GM23338 (cell line): ENCODE data around the gene BICDL1. TPM values are rescaled to one million over a fixed set of nuclear protein-coding genes. Genes with fewer than 3 reads are reported as not detected.

Experiments used
- ATAC-seq: fragments of 200-7000 bp; cut with Tn5 transposase; 3 replicates; pipeline ENCODE4 v1.9.1; 2020
- DNase-seq: peaks from one replicate; pipeline ENCODE4 v3.0.0-alpha.2; 2015; ENCODE audit warnings: low spot score
- H2AFZ ChIP-seq: fragments of 200-600 bp; sonication (generic); 2 replicates; pipeline ENCODE4 v1.8.0; 2016; ENCODE audit warnings: antibody characterized with exemption, mild to moderate bottlenecking, moderate library complexity
- H3F3A ChIP-seq: fragments of 200-600 bp; sonication (generic); replicated peaks from 2 replicates; pipeline ENCODE4 v1.8.0; 2017; ENCODE audit warnings: antibody characterized with exemption, mixed run types, low read depth
- H3K27ac ChIP-seq: fragments of 200-600 bp; sonication (generic); 2 replicates; pipeline ENCODE4 v1.6.1; 2016; ENCODE audit warnings: low read depth
- H3K27me3 ChIP-seq: fragments of 200-600 bp; sonication (generic); 2 replicates; pipeline ENCODE4 v1.8.0; 2016; ENCODE audit warnings: mild to moderate bottlenecking, mixed run types, moderate library complexity; ENCODE audit not compliant: insufficient read depth
- H3K36me3 ChIP-seq: fragments of 200-600 bp; sonication (generic); 2 replicates; pipeline ENCODE4 v1.8.0; 2016; ENCODE audit warnings: mild to moderate bottlenecking; ENCODE audit not compliant: insufficient read depth
- H3K4me1 ChIP-seq: fragments of 200-600 bp; sonication (generic); 2 replicates; pipeline ENCODE4 v1.8.0; 2016; ENCODE audit warnings: mild to moderate bottlenecking, moderate library complexity; ENCODE audit not compliant: insufficient read depth
- H3K4me2 ChIP-seq: fragments of 200-600 bp; sonication (generic); 2 replicates; pipeline ENCODE4 v1.7.1; 2017; ENCODE audit warnings: mixed run types
- H3K4me3 ChIP-seq: fragments of 200-600 bp; sonication (generic); 2 replicates; pipeline ENCODE4 v1.6.1; 2016; ENCODE audit warnings: mixed run types
- H3K79me2 ChIP-seq: fragments of 200-600 bp; sonication (generic); replicated peaks from 2 replicates; pipeline ENCODE4 v1.8.0; 2017; ENCODE audit warnings: mild to moderate bottlenecking; ENCODE audit not compliant: insufficient read depth
- H3K9me2 ChIP-seq: fragments of 200-600 bp; sonication (generic); 2 replicates; pipeline ENCODE4 v1.8.0; 2017; ENCODE audit not compliant: insufficient read depth
- H4K20me1 ChIP-seq: fragments of 200-600 bp; sonication (generic); replicated peaks from 2 replicates; pipeline ENCODE4 v1.8.0; 2017; ENCODE audit warnings: mild to moderate bottlenecking; ENCODE audit not compliant: insufficient read depth
- H3K27ac Mint-ChIP-seq: 2 replicates; pipeline ENCODE4 v1.8.0; 2020; ENCODE audit warnings: inconsistent platforms, mild to moderate bottlenecking, moderate library complexity, mixed read lengths
- H3K27me3 Mint-ChIP-seq: 3 replicates; pipeline ENCODE4 v1.8.0; 2022; ENCODE audit warnings: low read depth, mild to moderate bottlenecking, moderate library complexity, mixed read lengths, inconsistent platforms; ENCODE audit not compliant: insufficient read depth, poor library complexity
- H3K36me3 Mint-ChIP-seq: 3 replicates; pipeline ENCODE4 v1.8.0; 2021; ENCODE audit warnings: low read depth, mild to moderate bottlenecking, inconsistent platforms, moderate library complexity, mixed read lengths
- H3K4me1 Mint-ChIP-seq: 3 replicates; pipeline ENCODE4 v1.8.0; 2020; ENCODE audit warnings: mild to moderate bottlenecking, inconsistent platforms, mixed read lengths
- H3K4me3 Mint-ChIP-seq: 3 replicates; pipeline ENCODE4 v1.8.0; 2021; ENCODE audit warnings: moderate library complexity, mild to moderate bottlenecking, inconsistent platforms, mixed read lengths
- H3K9me3 Mint-ChIP-seq: 3 replicates; pipeline ENCODE4 v1.8.0; 2020; ENCODE audit warnings: moderate library complexity, mild to moderate bottlenecking, inconsistent platforms, mixed read lengths
- CREB1 ChIP-seq: fragments of 250-450 bp; sonication (Bioruptor Pico); IDR thresholded peaks from 2 replicates; pipeline ENCODE4 v1.5.0; 2020; ENCODE audit warnings: low read depth, mild to moderate bottlenecking, moderate library complexity
- CTCF ChIP-seq, 2 experiments: fragments of 200-600 bp in 1 of 2; sonication (generic) in 1 of 2; conservative IDR thresholded peaks; 2 replicates each; pipeline versions ENCODE4 v1.5.1 to v1.6.1; 2016 to 2017; ENCODE audit warnings: antibody characterized with exemption in 2 of 2, low read depth in 2 of 2, mild to moderate bottlenecking in 2 of 2, moderate library complexity in 1 of 2
- ETS1 ChIP-seq: IDR thresholded peaks from 2 replicates; pipeline ENCODE4 v1.6.1; 2016; ENCODE audit warnings: antibody characterized with exemption
- EZH2 ChIP-seq: fragments of 200-600 bp; sonication (generic); IDR thresholded peaks from one replicate; pipeline ENCODE4 v1.8.0; 2017; ENCODE audit warnings: antibody characterized with exemption, mild to moderate bottlenecking, low read depth; ENCODE audit not compliant: unreplicated experiment
- EZH2phosphoT487 ChIP-seq: fragments of 200-600 bp; sonication (generic); IDR thresholded peaks from one replicate; pipeline ENCODE4 v1.8.1; 2018; ENCODE audit warnings: antibody characterized with exemption; ENCODE audit not compliant: unreplicated experiment
- JUNB ChIP-seq: IDR thresholded peaks from one replicate; pipeline ENCODE4 v1.6.1; 2016; ENCODE audit warnings: antibody characterized with exemption; ENCODE audit not compliant: unreplicated experiment
- NANOG ChIP-seq: IDR thresholded peaks from 2 replicates; pipeline ENCODE4 v1.6.1; 2016; ENCODE audit warnings: antibody characterized with exemption, borderline replicate concordance
- POLR2AphosphoS5 ChIP-seq: IDR thresholded peaks from 2 replicates; pipeline ENCODE4 v1.6.1; 2016; ENCODE audit warnings: antibody characterized with exemption, low read depth
- REST ChIP-seq: IDR thresholded peaks from one replicate; pipeline ENCODE4 v1.6.1; 2018; ENCODE audit warnings: antibody characterized with exemption; ENCODE audit not compliant: unreplicated experiment
- STAT1 ChIP-seq: IDR thresholded peaks from one replicate; pipeline ENCODE4 v1.6.1; 2016; ENCODE audit warnings: antibody characterized with exemption; ENCODE audit not compliant: unreplicated experiment
- ZNF114 ChIP-seq: fragments of 250-450 bp; sonication (Bioruptor Pico); IDR thresholded peaks from 2 replicates; pipeline ENCODE4 v1.5.0; 2020; ENCODE audit warnings: mild to moderate bottlenecking, moderate library complexity
- ZNF331 ChIP-seq: fragments of 250-450 bp; sonication (Bioruptor Pico); IDR thresholded peaks from 2 replicates; pipeline ENCODE4 v1.5.0; 2020; ENCODE audit warnings: low read depth, mild to moderate bottlenecking, moderate library complexity
- ZNF462 ChIP-seq: fragments of 250-450 bp; sonication (Bioruptor Pico); IDR thresholded peaks from 2 replicates; pipeline ENCODE4 v1.5.0; 2020; ENCODE audit warnings: mild to moderate bottlenecking, moderate library complexity
- polyA plus RNA-seq: library from polyadenylated mRNA; unstranded; fragments of >200 nt; fragmentation: Nextera tagmentation; extraction: Ambion mirVana; gene quantifications from 2 replicates; pipeline ENCODE4 v1.2.1, GENCODE V29; 2016
- total RNA-seq: library from RNA; depleted of rRNA; stranded (reverse); fragments of >200 nt; shearing (Covaris generic); gene quantifications from 2 replicates; pipeline ENCODE4 v1.2.3, GENCODE V29; 2014

The BICDL1 gene
- total and polyA plus RNA-seq, 2 experiments from 2014 or later: 14.0 to 25.7 TPM

GRCh38 chr12:119949145-119949544 lies 39.9 kb upstream of the BICDL1 start:
- H3K79me2 ChIP-seq: no peaks in the 10 kb centered on the region
- H3K4me3 ChIP-seq: no peak overlapping the region
- H3K27ac ChIP-seq: no peak overlapping the region
- no peaks in the 10 kb centered on the region for H4K20me1 ChIP-seq
- TF ChIP-seq CREB1 (CRISPR knock-in tag) (no peak), ETS1 (no peak), ZNF462 (CRISPR knock-in tag) (no peak), JUNB (no peak), NANOG (no peak), ZNF114 (CRISPR knock-in tag) (no peak), STAT1 (no peak), ZNF331 (CRISPR knock-in tag) (no peak), CTCF (conservative IDR thresholded peaks at IDR 0.05; ENCODE audit: low read depth in 2 of 2) (no peak), POLR2AphosphoS5 (no peak), EZH2 (no peak), REST (no peak), EZH2phosphoT487 (no peak)
- no peaks in the 10 kb centered on the region for H3K36me3 Mint-ChIP-seq
- H3K9me3 Mint-ChIP-seq: no peaks in the 10 kb centered on the region; the same call in 2 of the 3 replicates
- no peaks in the 10 kb centered on the region for H3K9me2 ChIP-seq
- H2AFZ ChIP-seq: no peak overlapping the region
- H3F3A ChIP-seq: no peaks in the 10 kb centered on the region
- no peak for ATAC-seq
- no peaks in the 10 kb centered on the region for H3K36me3 ChIP-seq
- H3K4me1 ChIP-seq: no peaks in the 10 kb centered on the region
- H3K4me3 Mint-ChIP-seq: no peak overlapping the region
- no peak for DNase-seq
- H3K4me2 ChIP-seq: no peak overlapping the region
- H3K27me3 ChIP-seq: no peaks in the 10 kb centered on the region
- no peak overlapping the region for H3K27ac Mint-ChIP-seq
- no peaks in the 10 kb centered on the region for H3K27me3 Mint-ChIP-seq
- H3K4me1 Mint-ChIP-seq: no peaks in the 10 kb centered on the region
